H1 (cell line): ENCODE measurements around the gene OBSL1. TPM values are rescaled to one million over a fixed set of nuclear protein-coding genes. Genes with fewer than 3 reads are reported as not detected.
A peak's percentile ranks its signal among the peaks of the same experiment; 100 is the strongest.

Experiments used
- ASH2L ChIP-seq: fragments of 200-600, 300-600 bp; sonication (generic); IDR thresholded peaks from one replicate; pipeline ENCODE4 v1.7.1; 2017; ENCODE audit warnings: low read length
- BACH1 ChIP-seq: IDR thresholded peaks from 2 replicates; pipeline ENCODE4 v1.6.1; 2012; ENCODE audit warnings: low read length, improper control_type of control experiment
- BCL11A ChIP-seq, 2 experiments: IDR thresholded peaks; one replicate each; pipeline ENCODE4 v1.6.1; 2011; ENCODE audit warnings: low read depth in 2 of 2, low read length in 2 of 2, mild to moderate bottlenecking in 2 of 2
- CEBPB ChIP-seq: IDR thresholded peaks from 2 replicates; pipeline ENCODE4 v1.6.1; 2012; ENCODE audit warnings: low read depth, low read length
- CREB1 ChIP-seq: IDR thresholded peaks from 2 replicates; pipeline ENCODE4 v1.6.1; 2012; ENCODE audit warnings: inconsistent platforms
- EGR1 ChIP-seq: IDR thresholded peaks from 2 replicates; pipeline ENCODE4 v1.6.1; 2011; ENCODE audit warnings: low read depth, low read length, borderline replicate concordance
- HDAC2 ChIP-seq, 2 experiments: fragments of 300-600 bp in 1 of 2; sonication (generic) in 1 of 2; IDR thresholded peaks; 2 replicates each; pipeline ENCODE4 v1.6.1; 2011 to 2012; ENCODE audit warnings: low read depth in 2 of 2, low read length in 2 of 2, mild to moderate bottlenecking in 2 of 2, moderate library complexity in 2 of 2, borderline replicate concordance in 1 of 2, inconsistent platforms in 1 of 2
- KDM5A ChIP-seq: fragments of 200-600 bp; IDR thresholded peaks from 2 replicates; pipeline ENCODE4 v1.7.1; 2012; ENCODE audit warnings: mild to moderate bottlenecking, low read length, inconsistent platforms, mixed read lengths
- MAFK ChIP-seq: IDR thresholded peaks from 2 replicates; pipeline ENCODE4 v1.6.1; 2012; ENCODE audit warnings: low read depth, mild to moderate bottlenecking, improper control_type of control experiment, low read length
- PHF8 ChIP-seq: fragments of 200-600 bp; sonication (generic); conservative IDR thresholded peaks from 2 replicates; pipeline ENCODE4 v1.7.1; 2012; ENCODE audit warnings: low read depth, mild to moderate bottlenecking, inconsistent platforms, low read length, moderate library complexity
- RFX5 ChIP-seq: IDR thresholded peaks from 2 replicates; pipeline ENCODE4 v1.6.1; 2011; ENCODE audit warnings: low read depth, low read length, improper control_type of control experiment, borderline replicate concordance
- RNF2 ChIP-seq: fragments of 200-900, 300-1000 bp; sonication (generic); IDR thresholded peaks from 2 replicates; pipeline ENCODE4 v1.7.1; 2016; ENCODE audit warnings: borderline replicate concordance, low read depth, mild to moderate bottlenecking, antibody characterized with exemption, low read length; ENCODE audit not compliant: poor library complexity, severe bottlenecking; ENCODE audit errors: missing control alignments
- SAP30 ChIP-seq: fragments of 300-600 bp; sonication (generic); IDR thresholded peaks from 2 replicates; pipeline ENCODE4 v1.7.1; 2012; ENCODE audit warnings: low read length, moderate library complexity, mild to moderate bottlenecking, inconsistent platforms; ENCODE audit not compliant: insufficient read depth, insufficient replicate concordance
- SIRT6 ChIP-seq: IDR thresholded peaks from one replicate; pipeline ENCODE4 v1.7.1; 2012; ENCODE audit warnings: low read length, inconsistent platforms
- SIX5 ChIP-seq: IDR thresholded peaks from 2 replicates; pipeline ENCODE4 v1.6.1; 2011; ENCODE audit warnings: mild to moderate bottlenecking, low read depth, low read length
- SP2 ChIP-seq: IDR thresholded peaks from 2 replicates; pipeline ENCODE4 v1.6.1; 2012; ENCODE audit warnings: mild to moderate bottlenecking, low read length, inconsistent platforms
- SRF ChIP-seq: IDR thresholded peaks from 2 replicates; pipeline ENCODE4 v1.6.1; 2011; ENCODE audit warnings: mild to moderate bottlenecking, low read depth, low read length, moderate library complexity
- TAF1 ChIP-seq: IDR thresholded peaks from 2 replicates; pipeline ENCODE4 v1.6.1; 2011; ENCODE audit warnings: mild to moderate bottlenecking, low read depth, low read length
- ZNF274 ChIP-seq: IDR thresholded peaks from 2 replicates; pipeline ENCODE4 v1.7.0; 2012; ENCODE audit warnings: low read length, borderline replicate concordance; ENCODE audit errors: extremely low read depth
- polyA plus RNA-seq, 7 experiments: library from polyadenylated mRNA; depleted of rRNA in 3 of 7; stranded (reverse) in 5 of 7; unstranded in 2 of 7; fragments of >200 nt in 5 of 7; fragments of 200-250 nt in 2 of 7; gene quantifications; 1 replicate in 5 of 7; 2 replicates in 1 of 7; 4 replicates in 1 of 7; pipeline versions ENCODE4 v1.2.1 to v1.2.3, GENCODE V29; 2011 to 2013; ENCODE audit warnings: missing spikeins in 2 of 7, mixed read lengths in 2 of 7
- total RNA-seq: library from RNA; stranded (reverse); fragmentation: NEBNext Ultra II Directional; extraction: Animal tissue kit (Norgen Biotek cat#: 25700); gene quantifications from 2 replicates; pipeline ENCODE4 v1.2.1, GENCODE V29; 2021
- TF ChIP-seq, protein P1 (sequence below): IDR thresholded peaks from 2 replicates; pipeline ENCODE4 v1.6.1; 2011; ENCODE audit warnings: low read depth, mild to moderate bottlenecking, low read length; ENCODE audit not compliant: insufficient read depth
- TF ChIP-seq, protein P2 (sequence below): IDR thresholded peaks from 2 replicates; pipeline ENCODE4 v1.6.1; 2012; ENCODE audit warnings: inconsistent platforms
- TF ChIP-seq, protein P3 (sequence below), 3 experiments: IDR thresholded peaks; 1 replicate in 2 of 3; 2 replicates in 1 of 3; pipeline versions ENCODE4 v1.5.1 to v1.6.1; 2011; ENCODE audit warnings: low read length in 3 of 3, mild to moderate bottlenecking in 3 of 3, inconsistent platforms in 2 of 3, low read depth in 1 of 3, moderate library complexity in 1 of 3; ENCODE audit not compliant: insufficient read depth in 1 of 3; ENCODE audit errors: control extremely low read depth in 1 of 3

The OBSL1 gene
- total and polyA plus RNA-seq, 2 of the 8 experiments (the other 6 are each of a cell fraction or from before 2014, with no cell fraction given) = 116 to 127 TPM

DNA sequence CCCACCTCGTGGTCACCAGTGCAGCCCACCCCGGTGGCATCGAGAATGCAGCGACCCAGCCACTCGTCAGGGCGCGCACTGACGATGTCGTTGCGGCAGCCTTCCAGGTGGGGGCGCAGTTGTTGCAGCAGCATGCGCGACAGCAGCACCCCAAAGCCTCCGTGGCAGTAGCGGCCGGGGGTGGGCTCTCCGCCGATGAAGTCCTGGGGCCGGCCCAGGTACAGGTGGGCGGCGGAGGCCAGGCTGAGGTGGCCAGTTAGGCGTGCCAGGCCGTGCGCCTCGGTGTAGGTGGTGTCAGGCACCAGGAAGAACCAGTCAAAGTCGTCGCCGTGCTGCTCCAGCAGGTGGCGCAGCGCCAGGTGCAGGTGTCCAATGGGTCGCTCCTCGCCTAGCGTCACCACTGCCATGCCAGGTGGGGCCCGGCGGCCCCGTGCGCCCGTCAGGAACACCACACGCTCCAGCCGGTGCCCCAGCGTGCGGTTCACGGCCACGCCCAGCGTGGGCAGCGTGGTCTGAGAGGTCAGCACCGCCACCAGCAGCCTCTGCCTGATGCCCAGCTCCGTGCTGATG, 29.6 kb downstream of the OBSL1 start (continued):
- TF ChIP-seq KDM5A (no peak), SIRT6 (no peak), SAP30 (no peak), ZNF274 (no peak), CREB1 (peak; percentile 96), ASH2L (peak; percentile 66), EGR1 (0 out of 2 replicates have a peak, but pooled peaks have one; percentile 11), RFX5 (no peak), BACH1 (0 out of 2 replicates have a peak, but pooled peaks have one; percentile 6), HDAC2 (IDR thresholded peaks at IDR 0.05; ENCODE audit: borderline replicate concordance in 1 of 2, low read depth in 2 of 2, low read length in 2 of 2) (no peak), BCL11A (IDR thresholded peaks at IDR 0.05; ENCODE audit: low read depth in 2 of 2, low read length in 2 of 2) (no peak), TAF1 (no peak), RNF2 (no peak), SRF (0 out of 2 replicates have a peak, but pooled peaks have one; percentile 45), CEBPB (no peak), PHF8 (no peak), SIX5 (no peak), MAFK (no peak), SP2 (no peak)
- TF ChIP-seq, protein P1, sequence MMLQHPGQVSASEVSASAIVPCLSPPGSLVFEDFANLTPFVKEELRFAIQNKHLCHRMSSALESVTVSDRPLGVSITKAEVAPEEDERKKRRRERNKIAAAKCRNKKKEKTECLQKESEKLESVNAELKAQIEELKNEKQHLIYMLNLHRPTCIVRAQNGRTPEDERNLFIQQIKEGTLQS = peak; percentile 18; the same call in 1 of the 2 replicates
- TF ChIP-seq, protein P2, sequence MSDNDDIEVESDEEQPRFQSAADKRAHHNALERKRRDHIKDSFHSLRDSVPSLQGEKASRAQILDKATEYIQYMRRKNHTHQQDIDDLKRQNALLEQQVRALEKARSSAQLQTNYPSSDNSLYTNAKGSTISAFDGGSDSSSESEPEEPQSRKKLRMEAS = peak; percentile 93
- TF ChIP-seq, protein P3, sequence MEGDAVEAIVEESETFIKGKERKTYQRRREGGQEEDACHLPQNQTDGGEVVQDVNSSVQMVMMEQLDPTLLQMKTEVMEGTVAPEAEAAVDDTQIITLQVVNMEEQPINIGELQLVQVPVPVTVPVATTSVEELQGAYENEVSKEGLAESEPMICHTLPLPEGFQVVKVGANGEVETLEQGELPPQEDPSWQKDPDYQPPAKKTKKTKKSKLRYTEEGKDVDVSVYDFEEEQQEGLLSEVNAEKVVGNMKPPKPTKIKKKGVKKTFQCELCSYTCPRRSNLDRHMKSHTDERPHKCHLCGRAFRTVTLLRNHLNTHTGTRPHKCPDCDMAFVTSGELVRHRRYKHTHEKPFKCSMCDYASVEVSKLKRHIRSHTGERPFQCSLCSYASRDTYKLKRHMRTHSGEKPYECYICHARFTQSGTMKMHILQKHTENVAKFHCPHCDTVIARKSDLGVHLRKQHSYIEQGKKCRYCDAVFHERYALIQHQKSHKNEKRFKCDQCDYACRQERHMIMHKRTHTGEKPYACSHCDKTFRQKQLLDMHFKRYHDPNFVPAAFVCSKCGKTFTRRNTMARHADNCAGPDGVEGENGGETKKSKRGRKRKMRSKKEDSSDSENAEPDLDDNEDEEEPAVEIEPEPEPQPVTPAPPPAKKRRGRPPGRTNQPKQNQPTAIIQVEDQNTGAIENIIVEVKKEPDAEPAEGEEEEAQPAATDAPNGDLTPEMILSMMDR (IDR thresholded peaks at IDR 0.05; ENCODE audit: control extremely low read depth in 1 of 3, insufficient read depth in 1 of 3, low read depth in 1 of 3, low read length in 3 of 3) = peak in 2 of 3 experiments; percentile 80 to 81; a peak in 3 of 4 replicates
